Spleen (tissue), 11 donors: ENCODE results near the gene EPB41L4A. TPM values are rescaled to one million over a fixed set of nuclear protein-coding genes. Genes with fewer than 3 reads are reported as not detected.

Experiments used
- DNase-seq: peaks from one replicate; pipeline ENCODE4 v3.0.0-alpha.2; 2020
- H3K27ac ChIP-seq, 8 donors: fragments of 200-600 bp; sonication (generic) in 7 of 8; 1 replicate in 4 of 8; 2 replicates in 4 of 8; pipeline versions ENCODE4 v1.5.0 to v1.8.0; 2016 to 2021; ENCODE audit warnings: inconsistent platforms in 4 of 8, mild to moderate bottlenecking in 4 of 8, moderate library complexity in 1 of 8
- H3K27me3 ChIP-seq, 7 donors: fragments of 200-600 bp; sonication (generic) in 6 of 7; replicated peaks in 1 of 7; 1 replicate in 4 of 7; 2 replicates in 3 of 7; pipeline versions ENCODE4 v1.5.0 to v1.8.0; 2016 to 2021; ENCODE audit warnings: inconsistent platforms in 3 of 7, mild to moderate bottlenecking in 1 of 7
- H3K36me3 ChIP-seq, 6 donors: fragments of 200-600 bp; sonication (generic) in 5 of 6; 1 replicate in 4 of 6; 2 replicates in 2 of 6; pipeline versions ENCODE4 v1.5.0 to v1.8.0; 2016 to 2021; ENCODE audit warnings: inconsistent platforms in 2 of 6
- H3K4me1 ChIP-seq, 6 donors: fragments of 200-600 bp; sonication (generic) in 5 of 6; 1 replicate in 3 of 6; 2 replicates in 3 of 6; pipeline versions ENCODE4 v1.5.0 to v1.8.0; 2016 to 2021; ENCODE audit warnings: inconsistent platforms in 3 of 6
- H3K4me3 ChIP-seq, 8 donors: fragments of 200-600 bp; sonication (generic) in 7 of 8; 1 replicate in 4 of 8; 2 replicates in 4 of 8; pipeline versions ENCODE4 v1.5.0 to v1.8.0; 2016 to 2021; ENCODE audit warnings: inconsistent platforms in 4 of 8, mild to moderate bottlenecking in 4 of 8, moderate library complexity in 2 of 8
- H3K9me3 ChIP-seq, 8 donors: fragments of 200-600 bp; sonication (generic) in 7 of 8; 1 replicate in 4 of 8; 2 replicates in 4 of 8; pipeline versions ENCODE4 v1.5.0 to v1.8.0; 2016 to 2021; ENCODE audit warnings: inconsistent platforms in 4 of 8
- CTCF ChIP-seq, 11 experiments: fragments of 200-600 bp in 7 of 11; fragments of 450-650 bp in 4 of 11; sonication (generic) in 4 of 11; IDR thresholded peaks in 8 of 11; conservative IDR thresholded peaks in 3 of 11; 1 replicate in 7 of 11; 2 replicates in 4 of 11; pipeline versions ENCODE4 v1.4.0 to v1.8.0; 2016 to 2021; ENCODE audit warnings: antibody characterized with exemption in 11 of 11, inconsistent platforms in 4 of 11, mild to moderate bottlenecking in 1 of 11
- POLR2A ChIP-seq, 3 donors: fragments of 450-650 bp; IDR thresholded peaks; one replicate each; pipeline ENCODE4 v1.5.1; 2017; ENCODE audit warnings: antibody characterized with exemption in 3 of 3, mild to moderate bottlenecking in 1 of 3
- POLR2AphosphoS5 ChIP-seq, 3 donors: sonication (generic); formaldehyde crosslinking; IDR thresholded peaks; one replicate each; pipeline ENCODE4 v1.5.1; 2017; ENCODE audit warnings: antibody characterized with exemption in 3 of 3
- WGBS, 5 donors: extraction: QIAGEN DNeasy Blood & Tissue Kit in 3 of 5; methylation state at CpG; one replicate each; pipeline versions ENCODE4 v1.1.5 to v1.1.7; 2013 to 2018; 5-methylcytosine and 5-hydroxymethylcytosine counted together
- intact Hi-C: fragments of 100-400 bp; cut with DNase I; formaldehyde crosslinking; loops from one replicate; pipeline ENCODE4 v1.15.0; 2023; ENCODE audit warnings: low total_unique reads
- polyA plus RNA-seq, 3 donors: library from polyadenylated mRNA; stranded (reverse); fragments of 200-250 nt; gene quantifications; one replicate each; pipeline ENCODE4 v1.2.1, GENCODE V29; 2013
- total RNA-seq, 7 donors: library from RNA; depleted of rRNA in 3 of 7; stranded (reverse); fragments of >200 nt in 3 of 7; fragmentation: NEBNext Ultra II Directional in 4 of 7; extraction: Animal tissue kit (Norgen Biotek cat#: 25700) in 4 of 7; gene quantifications; one replicate each; pipeline versions ENCODE4 v1.1.0 to v1.2.1, GENCODE V29; 2016 to 2021
- donor health status: healthy with polysubstance abuse.
- donor health status: DM: no; HTN: no; CAD: no; lungs with moderate emphysema.
- donor health status: DM: no; HTN: no; CAD: no.
- donor health status: Bipolar disorder and iron deficiency.
- donor health status: healthy.
- donor health status: DM: no; HTN: no; CAD: no.
- donor health status: DM: yes; HTN: yes; CAD: no.

EPB41L4A gene
- total and polyA plus RNA-seq, 10 donors, result 1.4 to 28.1 (median 12.2) TPM

GRCh38 chr5:112248623-112249022, 170.5 kb downstream of the EPB41L4A start:
- H3K4me3 ChIP-seq, result no peak overlapping the region
- intact Hi-C loops, result no loop called here
- no peak overlapping the region for H3K27ac ChIP-seq
- no peaks in the 10 kb centered on the region for H3K9me3 ChIP-seq
- no peaks in the 10 kb centered on the region for H3K27me3 ChIP-seq
- H3K36me3 ChIP-seq, result no peaks in the 10 kb centered on the region
- H3K4me1 ChIP-seq, result no peaks in the 10 kb centered on the region
- DNase-seq, result no peak
- WGBS, 5 donors, result 66 to 76% (median 74%) methylated on average over 2 of the region's 2 CpGs
- TF ChIP-seq POLR2AphosphoS5 (IDR thresholded peaks at IDR 0.05) (no peak), POLR2A (IDR thresholded peaks at IDR 0.05) (no peak), CTCF (IDR thresholded peaks at IDR 0.05 in 8 of 11, conservative IDR thresholded peaks at IDR 0.05 in 3 of 11) (no peak)

GRCh38 chr5:112247960-112248359, 171.1 kb downstream of the EPB41L4A start:
- Histone ChIP-seq H3K27ac (no peak overlapping the region), H3K27me3 (no peaks in the 10 kb centered on the region), H3K4me3 (no peak overlapping the region), H3K9me3 (no peaks in the 10 kb centered on the region), H3K4me1 (no peaks in the 10 kb centered on the region), H3K36me3 (no peaks in the 10 kb centered on the region)
- intact Hi-C loops, result no loop called here
- no peak for DNase-seq
- TF ChIP-seq POLR2AphosphoS5 (IDR thresholded peaks at IDR 0.05), result no peak
- no peak for TF ChIP-seq CTCF (IDR thresholded peaks at IDR 0.05 in 8 of 11, conservative IDR thresholded peaks at IDR 0.05 in 3 of 11)
- no peak for TF ChIP-seq POLR2A (IDR thresholded peaks at IDR 0.05)

- Histone ChIP-seq H3K27ac (no peak overlapping the region), H3K27me3 (no peaks in the 10 kb centered on the region), H3K9me3 (no peaks in the 10 kb centered on the region), H3K4me3 (no peak overlapping the region), H3K4me1 (no peaks in the 10 kb centered on the region), H3K36me3 (no peaks in the 10 kb centered on the region)
- 75 to 78% (median 77%) methylated on average over 5 of the region's 5 CpGs for WGBS, 5 donors
- DNase-seq, result no peak
- intact Hi-C loops, result no loop called here
- TF ChIP-seq POLR2A (IDR thresholded peaks at IDR 0.05) (no peak), POLR2AphosphoS5 (IDR thresholded peaks at IDR 0.05) (no peak), CTCF (IDR thresholded peaks at IDR 0.05 in 8 of 11, conservative IDR thresholded peaks at IDR 0.05 in 3 of 11) (no peak)
Observed at GRCh38 chr5:112245656-112246055, 173.4 kb downstream of the EPB41L4A start.

- no peaks in the 10 kb centered on the region for H3K4me1 ChIP-seq
- intact Hi-C loops, result no loop called here
- H3K4me3 ChIP-seq, result no peak overlapping the region
- TF ChIP-seq CTCF (IDR thresholded peaks at IDR 0.05 in 8 of 11, conservative IDR thresholded peaks at IDR 0.05 in 3 of 11) (no peak), POLR2A (IDR thresholded peaks at IDR 0.05) (no peak)
- H3K9me3 ChIP-seq, result no peaks in the 10 kb centered on the region
- no peaks in the 10 kb centered on the region for H3K27me3 ChIP-seq
- no peaks in the 10 kb centered on the region for H3K36me3 ChIP-seq
- no peak overlapping the region for H3K27ac ChIP-seq
- no peak for DNase-seq
- WGBS, 5 donors, result 65 to 71% (median 68%) methylated on average over 3 of the region's 3 CpGs
Observed at GRCh38 chr5:112239996-112240395, 179.1 kb downstream of the EPB41L4A start.
